Lower lobe of right lung (tissue), 2 donors: Measurements from ENCODE around the gene FARS2. TPM values are rescaled to one million over a fixed set of nuclear protein-coding genes. Genes with fewer than 3 reads are reported as not detected.

Source experiments
- ATAC-seq, 2 donors: fragments of 200-7000 bp; cut with Tn5 transposase; one replicate each; pipeline ENCODE4 v1.9.1; 2020 to 2022; ENCODE audit warnings: mild to moderate bottlenecking in 2 of 2, moderate library complexity in 2 of 2
- DNase-seq: peaks from one replicate; pipeline ENCODE4 v3.0.0-alpha.2; 2020
- H3K27ac ChIP-seq: fragments of 200-600 bp; one replicate; pipeline ENCODE4 v1.8.0; 2022
- H3K27me3 ChIP-seq: fragments of 200-600 bp; one replicate; pipeline ENCODE4 v1.8.0; 2022; ENCODE audit warnings: low read depth
- H3K36me3 ChIP-seq: fragments of 200-600 bp; one replicate; pipeline ENCODE4 v1.8.0; 2022; ENCODE audit warnings: mild to moderate bottlenecking
- H3K4me1 ChIP-seq: fragments of 200-600 bp; one replicate; pipeline ENCODE4 v1.8.0; 2022
- H3K4me3 ChIP-seq: fragments of 200-600 bp; one replicate; pipeline ENCODE4 v1.8.0; 2022; ENCODE audit warnings: mild to moderate bottlenecking
- H3K9me3 ChIP-seq: fragments of 200-600 bp; one replicate; pipeline ENCODE4 v1.8.0; 2022
- CTCF ChIP-seq: fragments of 200-600 bp; IDR thresholded peaks from one replicate; pipeline ENCODE4 v1.8.0; 2022; ENCODE audit warnings: antibody characterized with exemption, mild to moderate bottlenecking
- intact Hi-C: fragments of 100-400 bp; cut with DNase I; formaldehyde crosslinking; loops from one replicate; pipeline ENCODE4 v1.11.0; 2022
- total RNA-seq: library from RNA; stranded (reverse); fragmentation: NEBNext Ultra II Directional; extraction: Animal tissue kit (Norgen Biotek cat#: 25700); gene quantifications from one replicate; pipeline ENCODE4 v1.2.1, GENCODE V29; 2021
- donor health status: DM: no; HTN: yes; CAD: no; lungs with severe emphysema.

FARS2 gene
- total RNA-seq, 1 donor from 2014 or later: 17.0 TPM

GRCh38 chr6:5723841-5724691 lies 462.8 kb downstream of the FARS2 start:
- H3K4me1 ChIP-seq: peaks cover under 1% of the 10 kb centered on the region
- no peaks in the 10 kb centered on the region for H3K36me3 ChIP-seq
- peak; percentile 65 for DNase-seq
- peak overlapping the region; percentile 1 for H3K4me3 ChIP-seq
- peak; percentile 86 to 88 for ATAC-seq
- intact Hi-C loops: no loop called here
- no peaks in the 10 kb centered on the region for H3K9me3 ChIP-seq
- no peaks in the 10 kb centered on the region for H3K27me3 ChIP-seq
- peak overlapping the region; percentile 80 for H3K27ac ChIP-seq
- no peak for TF ChIP-seq CTCF

- intact Hi-C loops: no loop called here
- Histone ChIP-seq H3K27me3 (no peaks in the 10 kb centered on the region), H3K4me1 (peaks cover 9% of the 10 kb centered on the region), H3K9me3 (no peaks in the 10 kb centered on the region), H3K4me3 (no peak overlapping the region), H3K36me3 (no peaks in the 10 kb centered on the region), H3K27ac (peak overlapping the region; percentile 80)
- no peak for TF ChIP-seq CTCF
- ATAC-seq (no peak), DNase-seq (no peak)
These were observed 463.6 kb downstream of the FARS2 start for GRCh38 chr6:5724911-5725310.

GRCh38 chr6:5726976-5727718 lies 465.8 kb downstream of the FARS2 start:
- H3K27ac ChIP-seq: no peak overlapping the region
- H3K4me3 ChIP-seq: no peak overlapping the region
- H3K9me3 ChIP-seq: no peaks in the 10 kb centered on the region
- no peak for TF ChIP-seq CTCF
- no peaks in the 10 kb centered on the region for H3K27me3 ChIP-seq
- no peak for DNase-seq
- H3K4me1 ChIP-seq: peaks cover 12% of the 10 kb centered on the region
- intact Hi-C loops: no loop called here
- no peaks in the 10 kb centered on the region for H3K36me3 ChIP-seq
- no peak for ATAC-seq

- ATAC-seq: no peak
- no peak overlapping the region for H3K4me3 ChIP-seq
- peaks cover 12% of the 10 kb centered on the region for H3K4me1 ChIP-seq
- H3K27me3 ChIP-seq: no peaks in the 10 kb centered on the region
- intact Hi-C loops: no loop called here
- no peak for DNase-seq
- H3K36me3 ChIP-seq: no peaks in the 10 kb centered on the region
- no peak for TF ChIP-seq CTCF
- no peaks in the 10 kb centered on the region for H3K9me3 ChIP-seq
- no peak overlapping the region for H3K27ac ChIP-seq
These were observed 467.2 kb downstream of the FARS2 start for GRCh38 chr6:5728351-5729079.

- TF ChIP-seq CTCF: no peak
- peak; percentile 68 to 85 for ATAC-seq
- H3K9me3 ChIP-seq: no peaks in the 10 kb centered on the region
These were observed 467.7 kb downstream of the FARS2 start for GRCh38 chr6:5729080-5729434.

More at GRCh38 chr6:5729080-5729434, 467.7 kb downstream of the FARS2 start:
- intact Hi-C loops: no loop called here
- Histone ChIP-seq H3K36me3 (no peaks in the 10 kb centered on the region), H3K4me1 (peaks cover 12% of the 10 kb centered on the region), H3K27me3 (no peaks in the 10 kb centered on the region), H3K27ac (no peak overlapping the region), H3K4me3 (no peak overlapping the region)
- DNase-seq: no peak
